Vagina (tissue), 2 donors: ENCODE results near the gene ECE1.

ENCODE experiments used
- CTCF ChIP-seq, 3 experiments: fragments of 450-650 bp in 2 of 3; fragments of 200-600 bp in 1 of 3; sonication (generic) in 1 of 3; IDR thresholded peaks; one replicate each; pipeline ENCODE4 v1.5.1; 2017 to 2019; ENCODE audit warnings: antibody characterized with exemption in 3 of 3, mild to moderate bottlenecking in 2 of 3, moderate library complexity in 2 of 3
- POLR2A ChIP-seq, 2 donors: fragments of 450-650 bp; IDR thresholded peaks; one replicate each; pipeline ENCODE4 v1.6.1; 2017; ENCODE audit warnings: antibody characterized with exemption in 2 of 2, mild to moderate bottlenecking in 2 of 2, moderate library complexity in 2 of 2

DNA sequence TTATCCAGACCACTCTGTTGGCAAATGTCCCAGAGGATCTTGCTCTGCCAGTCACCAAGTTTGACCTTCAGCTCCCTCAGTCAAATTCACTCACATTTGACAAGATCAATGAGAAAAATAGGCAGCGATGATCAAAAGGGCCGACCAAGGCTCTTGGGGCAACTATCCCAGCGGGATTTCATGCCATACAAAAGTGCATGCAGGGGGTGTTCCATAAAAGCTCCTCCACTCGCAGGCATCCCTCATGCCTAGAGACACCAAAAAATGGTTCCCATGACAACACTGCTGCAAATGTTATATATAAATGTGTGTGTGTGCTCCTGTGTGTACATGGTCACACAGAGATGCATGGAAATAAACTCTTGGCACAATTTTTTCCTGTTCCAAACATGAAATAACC is 97.4 kb downstream of the ECE1 start:
- TF ChIP-seq CTCF (IDR thresholded peaks at IDR 0.05) (no peak), POLR2A (IDR thresholded peaks at IDR 0.05) (no peak)
